ENCODE data around the gene WDR33.

The WDR33 gene

DNA sequence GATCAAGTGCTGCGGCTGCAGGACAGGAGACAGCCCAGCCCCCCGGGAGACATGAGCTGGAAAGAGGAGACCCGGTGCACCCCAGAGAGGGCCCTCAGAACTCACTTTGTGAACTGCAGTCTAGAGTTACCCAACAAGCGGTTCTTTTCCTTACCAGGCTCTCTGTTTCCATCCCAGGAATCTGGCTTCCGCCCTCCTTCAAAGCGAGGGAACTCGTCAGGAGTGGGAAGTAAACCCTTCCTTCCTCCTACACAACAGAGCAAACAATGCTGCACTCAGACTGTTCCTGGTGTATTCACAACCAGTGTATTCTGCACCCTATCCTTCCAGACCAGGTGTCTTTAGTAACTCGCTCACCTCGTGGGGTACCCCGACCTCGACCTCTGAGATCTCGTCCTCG lies 101.6 kb downstream of the WDR33 start:
- no peak for DNase-seq (ENCODE audit: low read depth)
- TF ChIP-seq, protein P1, sequence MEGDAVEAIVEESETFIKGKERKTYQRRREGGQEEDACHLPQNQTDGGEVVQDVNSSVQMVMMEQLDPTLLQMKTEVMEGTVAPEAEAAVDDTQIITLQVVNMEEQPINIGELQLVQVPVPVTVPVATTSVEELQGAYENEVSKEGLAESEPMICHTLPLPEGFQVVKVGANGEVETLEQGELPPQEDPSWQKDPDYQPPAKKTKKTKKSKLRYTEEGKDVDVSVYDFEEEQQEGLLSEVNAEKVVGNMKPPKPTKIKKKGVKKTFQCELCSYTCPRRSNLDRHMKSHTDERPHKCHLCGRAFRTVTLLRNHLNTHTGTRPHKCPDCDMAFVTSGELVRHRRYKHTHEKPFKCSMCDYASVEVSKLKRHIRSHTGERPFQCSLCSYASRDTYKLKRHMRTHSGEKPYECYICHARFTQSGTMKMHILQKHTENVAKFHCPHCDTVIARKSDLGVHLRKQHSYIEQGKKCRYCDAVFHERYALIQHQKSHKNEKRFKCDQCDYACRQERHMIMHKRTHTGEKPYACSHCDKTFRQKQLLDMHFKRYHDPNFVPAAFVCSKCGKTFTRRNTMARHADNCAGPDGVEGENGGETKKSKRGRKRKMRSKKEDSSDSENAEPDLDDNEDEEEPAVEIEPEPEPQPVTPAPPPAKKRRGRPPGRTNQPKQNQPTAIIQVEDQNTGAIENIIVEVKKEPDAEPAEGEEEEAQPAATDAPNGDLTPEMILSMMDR (conservative IDR thresholded peaks at IDR 0.05; ENCODE audit: control insufficient read depth, insufficient read depth, low read depth, low read length) = no peak
- no peak overlapping the region for H3K4me3 ChIP-seq (ENCODE audit: control insufficient read depth, low read depth, low read length)

DNA sequence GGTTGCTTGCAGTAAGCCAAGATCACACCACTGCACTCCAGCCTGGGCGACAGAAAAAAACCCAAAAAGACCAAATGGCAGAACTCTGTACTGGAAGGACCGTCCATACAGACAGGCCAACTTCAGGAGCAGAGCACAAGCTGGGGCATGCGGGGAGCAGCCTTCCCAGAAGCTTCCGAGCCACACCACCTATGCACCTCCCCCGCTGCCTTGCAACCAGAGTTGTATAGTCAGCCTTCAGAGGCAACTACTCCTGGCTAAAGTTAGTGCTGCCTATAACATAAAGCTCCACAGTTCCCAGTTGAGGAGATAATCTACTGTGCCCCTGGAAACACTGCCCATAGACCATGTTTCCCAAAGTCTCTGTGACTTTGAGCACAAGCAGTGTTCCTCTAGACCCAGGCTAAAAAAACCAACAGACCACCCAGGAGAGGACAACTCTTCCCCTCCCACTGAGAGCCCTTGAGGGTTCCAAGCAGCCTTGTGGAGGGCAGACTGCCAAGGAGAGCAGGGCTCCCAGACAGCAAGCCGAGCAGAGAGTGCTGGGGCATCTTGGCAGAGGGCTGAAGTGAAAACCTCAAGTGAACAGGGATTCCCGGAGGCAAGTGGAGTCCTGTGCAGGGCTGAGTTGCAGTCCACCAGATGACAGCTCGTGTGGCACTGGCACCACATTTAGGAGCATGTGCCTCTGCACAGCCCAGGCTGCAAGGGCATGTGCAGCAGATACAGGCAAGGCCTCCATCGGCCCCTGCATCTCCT lies 102.9 kb downstream of the WDR33 start:
- H3K4me3 ChIP-seq (ENCODE audit: control insufficient read depth, low read depth, low read length) = no peak overlapping the region
- TF ChIP-seq, protein P1 (conservative IDR thresholded peaks at IDR 0.05; ENCODE audit: control insufficient read depth, insufficient read depth, low read depth, low read length) = no peak
- DNase-seq (ENCODE audit: low read depth) = no peak

DNA sequence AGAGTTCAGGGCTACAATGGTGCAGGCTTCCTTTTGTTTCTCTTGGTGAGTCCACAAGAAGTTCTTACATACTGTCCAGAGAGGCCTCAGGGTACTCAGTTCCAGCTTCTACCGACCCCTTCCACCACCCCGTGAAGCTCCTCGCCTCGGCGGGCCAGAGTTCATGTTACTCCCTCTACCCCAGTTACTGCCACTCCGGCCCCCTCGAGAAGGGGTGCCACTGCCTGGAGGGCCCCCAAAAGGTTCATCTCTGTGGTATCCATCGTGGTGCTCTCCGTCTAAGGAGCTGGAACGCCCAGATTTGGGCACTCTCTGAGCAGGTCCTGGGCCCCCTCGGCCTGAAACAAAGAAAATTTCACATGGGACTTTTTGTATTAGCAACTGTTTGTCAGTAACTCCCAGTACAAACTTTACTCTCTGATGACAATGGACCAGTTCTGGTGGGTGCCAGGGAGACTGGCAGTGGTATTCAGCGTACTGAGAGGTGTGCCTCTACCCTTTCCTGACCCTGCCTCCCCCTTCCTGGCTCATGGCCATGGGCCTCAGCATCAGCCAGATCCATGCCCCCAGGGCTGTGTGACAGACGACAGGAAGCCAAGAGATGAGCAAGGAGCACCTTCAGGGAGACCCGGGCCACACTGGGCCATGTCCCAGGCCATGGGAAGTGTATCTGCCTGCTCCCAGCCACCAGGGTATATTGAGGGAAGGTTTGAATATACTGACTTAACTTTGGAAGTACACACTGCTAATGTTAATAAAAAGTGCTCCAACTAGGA lies 104.6 kb downstream of the WDR33 start:
- TF ChIP-seq, protein P1 (conservative IDR thresholded peaks at IDR 0.05; ENCODE audit: control insufficient read depth, insufficient read depth, low read depth, low read length) = no peak
- no peak for DNase-seq (ENCODE audit: low read depth)
- no peak overlapping the region for H3K4me3 ChIP-seq (ENCODE audit: control insufficient read depth, low read depth, low read length)

DNA sequence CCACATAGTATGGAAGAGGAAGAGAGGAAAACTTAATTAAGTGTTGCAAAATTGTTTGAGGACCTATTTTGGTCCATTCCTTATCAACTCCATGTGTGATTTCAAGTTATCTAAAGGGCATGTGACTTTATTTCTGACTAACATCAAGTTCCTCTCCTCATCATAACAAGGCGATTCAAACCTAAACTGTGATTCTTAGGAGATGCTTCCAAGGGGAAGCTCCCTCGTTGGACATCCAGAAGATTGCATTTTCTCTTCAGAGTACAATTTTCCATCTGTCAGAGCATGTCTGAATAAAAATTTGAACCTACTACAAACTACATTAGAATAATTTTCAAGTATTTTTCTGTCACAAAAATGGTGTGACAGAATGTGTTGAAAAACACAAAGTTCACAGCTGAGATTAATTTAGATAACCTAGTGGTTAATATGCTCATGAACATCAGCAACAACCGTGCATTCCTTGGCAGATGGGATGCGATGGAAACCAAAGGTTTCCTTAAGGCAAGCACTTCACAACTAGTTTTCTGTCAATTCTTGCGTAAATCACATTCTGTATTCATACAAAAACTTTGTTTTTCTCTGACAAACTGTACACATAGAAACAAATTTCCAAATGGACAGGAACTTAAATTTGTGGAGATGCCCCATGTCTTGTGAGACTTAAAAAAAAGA lies 105.4 kb downstream of the WDR33 start:
- no peak overlapping the region for H3K4me3 ChIP-seq (ENCODE audit: control insufficient read depth, low read depth, low read length)
- TF ChIP-seq, protein P1 (conservative IDR thresholded peaks at IDR 0.05; ENCODE audit: control insufficient read depth, insufficient read depth, low read depth, low read length) = no peak
- DNase-seq (ENCODE audit: low read depth) = peak; percentile 59

DNA sequence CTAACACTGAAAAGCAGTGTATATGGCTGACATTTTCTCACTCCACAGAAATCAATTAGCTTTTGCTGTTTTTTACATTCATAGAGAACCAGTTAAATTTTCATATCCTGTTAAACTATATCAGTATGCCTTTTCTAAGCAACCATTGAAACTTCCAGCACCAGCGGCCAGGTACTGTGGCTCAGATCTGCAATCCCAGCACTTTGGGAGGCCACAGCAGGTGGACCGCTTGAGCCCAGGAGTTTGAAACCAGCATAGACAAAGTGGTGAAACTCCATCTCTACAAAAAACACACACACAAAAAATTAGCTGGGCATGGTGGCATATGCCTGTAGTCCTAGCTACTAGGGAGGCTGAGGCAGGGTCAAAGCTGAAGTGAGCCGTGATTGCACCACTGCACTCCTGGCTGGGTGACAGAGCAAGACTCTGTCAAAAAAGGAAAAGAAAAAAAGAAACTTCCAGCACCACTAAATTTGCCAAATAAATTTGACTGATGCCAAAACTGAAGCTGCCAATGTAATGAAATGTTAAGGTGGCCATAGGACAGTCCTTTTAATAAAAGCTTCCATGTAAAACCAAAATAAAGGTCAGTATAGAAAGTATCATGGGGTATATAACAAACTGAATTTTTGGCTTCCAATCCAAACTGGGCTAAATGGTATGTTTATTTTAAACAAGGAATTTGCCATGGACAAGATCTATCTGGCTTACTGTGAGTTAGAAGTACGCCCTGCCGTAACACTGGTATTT lies 106.2 kb downstream of the WDR33 start:
- H3K4me3 ChIP-seq (ENCODE audit: control insufficient read depth, low read depth, low read length) = no peak overlapping the region
- no peak for DNase-seq (ENCODE audit: low read depth)
- TF ChIP-seq, protein P1 (conservative IDR thresholded peaks at IDR 0.05; ENCODE audit: control insufficient read depth, insufficient read depth, low read depth, low read length) = no peak

DNA sequence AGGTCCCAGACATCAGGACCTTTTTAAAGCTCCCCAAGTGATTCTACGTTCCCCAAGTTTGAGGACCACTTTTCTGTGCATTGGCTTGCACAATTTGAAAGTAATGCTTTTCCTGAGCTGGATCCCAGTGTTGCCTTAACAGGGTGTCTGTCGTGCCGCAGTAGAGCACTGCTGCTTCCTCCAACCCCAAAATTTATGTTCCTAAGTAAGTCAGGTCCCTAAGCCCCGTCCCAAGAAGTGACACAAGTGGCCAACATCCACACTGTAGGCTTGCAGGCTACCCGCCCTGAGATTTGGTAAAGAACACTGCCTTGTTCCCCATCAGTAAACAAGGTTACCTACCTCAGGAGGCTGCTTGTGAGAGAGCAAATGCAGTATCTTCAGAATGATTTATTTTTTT lies 107.7 kb downstream of the WDR33 start:
- DNase-seq (ENCODE audit: low read depth) = no peak
- H3K4me3 ChIP-seq (ENCODE audit: control insufficient read depth, low read depth, low read length) = no peak overlapping the region
- TF ChIP-seq, protein P1 (conservative IDR thresholded peaks at IDR 0.05; ENCODE audit: control insufficient read depth, insufficient read depth, low read depth, low read length) = no peak

All from fibroblast of mammary gland (primary cell).